GM19455 (cell line): ENCODE measurements around the gene YWHAG.
A peak's percentile ranks its signal among the peaks of the same experiment; 100 is the strongest.
"Not testable (repeated sequence)": the region's sequence is repeated elsewhere in the genome, so short reads cannot be mapped to it uniquely, and the experiment has no call there.

Source experiments
- ATAC-seq: cut with Tn5 transposase; IDR thresholded peaks from one replicate; pipeline ENCODE4 v1.9.1; 2021; ENCODE audit not compliant: unreplicated experiment

The YWHAG gene

DNA sequence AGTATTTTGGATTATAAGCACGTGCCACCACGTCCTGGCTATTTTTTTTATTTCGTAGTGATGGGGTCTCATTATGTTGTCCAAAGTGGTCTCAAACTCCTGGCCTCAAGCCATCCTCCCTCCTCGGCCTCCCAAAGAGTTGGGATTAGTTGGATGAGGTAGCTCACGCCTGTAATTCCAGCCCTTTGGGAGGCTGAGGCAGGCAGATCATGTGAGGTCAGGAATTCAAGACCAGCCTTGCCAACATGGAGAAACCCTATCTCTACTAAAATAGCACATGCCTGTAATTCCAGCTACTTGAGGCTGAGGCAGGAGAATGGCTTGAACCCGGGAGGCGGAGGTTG lies 21.8 kb upstream of the YWHAG start:
- no peak for ATAC-seq

DNA sequence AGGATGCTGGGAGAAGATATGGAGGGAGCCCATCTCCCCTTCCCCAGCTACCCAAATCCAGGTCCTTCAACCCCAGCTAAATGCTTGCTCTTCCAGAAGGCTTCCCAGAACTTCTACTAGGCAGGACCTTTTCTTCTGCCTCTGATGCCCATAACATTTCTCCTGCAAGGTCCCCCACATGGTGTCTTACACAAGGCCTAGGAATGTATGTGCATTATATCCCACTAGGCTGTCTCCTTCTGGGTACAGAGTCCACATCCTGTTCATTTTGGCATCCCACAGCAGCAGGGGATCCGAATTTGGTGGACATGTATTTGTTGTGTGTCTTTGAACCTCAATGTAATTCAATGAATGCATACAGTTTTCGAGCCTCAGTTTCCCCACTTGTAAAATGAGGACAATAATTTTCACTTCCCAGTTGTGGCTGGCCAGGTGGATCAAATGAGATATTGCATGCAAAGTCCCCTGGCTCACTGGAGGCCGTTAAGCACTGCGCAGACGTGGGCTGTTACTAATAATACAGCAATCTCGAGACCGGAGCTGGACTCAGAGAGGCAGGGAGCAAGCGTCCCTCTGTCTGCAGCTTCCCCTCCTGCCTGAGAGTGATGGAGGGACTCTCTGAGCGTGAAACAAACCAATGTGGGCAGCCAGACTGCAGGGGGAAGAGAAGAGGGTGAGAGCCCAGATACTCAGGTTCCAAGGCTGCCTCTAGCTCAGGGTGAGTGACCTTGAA lies 18.6 kb upstream of the YWHAG start:
- no peak for ATAC-seq

DNA sequence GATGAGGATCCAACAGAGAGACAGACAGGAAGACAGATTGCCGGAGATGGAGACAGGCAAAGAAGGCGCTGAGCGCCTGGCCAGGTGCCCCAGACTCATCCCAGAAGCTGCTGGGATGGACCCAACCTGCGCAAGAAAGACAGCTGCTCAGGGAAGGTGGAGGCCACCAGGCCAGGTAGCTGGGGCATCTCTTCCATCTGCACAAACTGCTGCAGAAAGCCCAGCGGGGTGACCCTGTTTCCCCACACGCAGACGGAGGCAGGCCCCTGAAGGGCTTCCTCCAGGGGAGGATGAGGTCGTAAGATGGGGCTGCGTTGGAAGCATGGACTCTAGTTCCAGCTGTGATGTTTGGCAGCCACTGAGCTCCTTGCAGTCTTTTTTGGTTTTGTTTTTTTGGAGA lies 16.5 kb upstream of the YWHAG start:
- ATAC-seq: no peak

DNA sequence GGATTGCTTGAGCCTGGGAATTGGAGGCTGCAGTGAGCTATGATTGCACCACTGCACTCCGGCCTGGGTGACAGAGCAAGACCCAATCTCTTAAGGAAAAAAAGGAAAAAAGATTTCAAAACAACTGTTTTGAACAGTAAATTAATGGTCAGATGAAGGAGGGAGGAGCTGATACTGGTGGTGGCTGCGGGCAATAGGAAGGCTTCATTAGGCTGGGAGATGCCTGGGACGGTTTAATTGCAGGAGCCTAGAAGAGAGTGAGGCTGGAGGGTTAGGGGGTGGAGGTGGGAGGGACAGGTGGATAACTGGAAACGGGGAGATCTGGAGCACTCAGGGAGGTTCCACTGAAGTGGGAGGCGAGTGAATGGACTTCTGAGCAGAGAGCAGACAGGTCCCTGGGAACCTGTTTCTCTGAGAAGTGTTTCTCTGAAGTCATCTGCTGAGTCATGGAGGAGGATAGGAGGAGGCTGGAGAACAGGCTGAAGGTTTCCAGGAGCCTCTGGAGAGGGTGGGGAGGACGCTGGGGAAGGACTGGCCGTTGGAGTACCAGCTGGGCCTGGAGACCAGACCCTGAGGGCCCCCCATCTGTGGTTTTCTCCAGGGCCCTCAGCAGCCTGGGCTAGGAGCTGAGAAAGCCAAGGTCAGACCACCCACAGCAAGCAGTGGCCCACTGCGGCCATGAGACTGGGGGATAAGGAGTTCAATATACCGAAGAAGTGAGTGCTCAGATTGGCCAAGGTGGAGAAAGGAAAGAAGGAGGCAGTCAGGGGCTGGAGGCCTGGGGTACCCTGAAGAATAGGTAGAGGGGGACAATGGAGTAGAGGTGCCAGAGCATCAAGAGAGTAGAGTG lies 14.4 kb upstream of the YWHAG start:
- no peak for ATAC-seq

GRCh38 chr7:76371396-76371795 lies 12.6 kb upstream of the YWHAG start:
- no peak for ATAC-seq

- no peak for ATAC-seq
These were observed 10.2 kb upstream of the YWHAG start for GRCh38 chr7:76369018-76369417.

- no peak for ATAC-seq
These were observed 9.4 kb upstream of the YWHAG start for GRCh38 chr7:76368190-76368589.

DNA sequence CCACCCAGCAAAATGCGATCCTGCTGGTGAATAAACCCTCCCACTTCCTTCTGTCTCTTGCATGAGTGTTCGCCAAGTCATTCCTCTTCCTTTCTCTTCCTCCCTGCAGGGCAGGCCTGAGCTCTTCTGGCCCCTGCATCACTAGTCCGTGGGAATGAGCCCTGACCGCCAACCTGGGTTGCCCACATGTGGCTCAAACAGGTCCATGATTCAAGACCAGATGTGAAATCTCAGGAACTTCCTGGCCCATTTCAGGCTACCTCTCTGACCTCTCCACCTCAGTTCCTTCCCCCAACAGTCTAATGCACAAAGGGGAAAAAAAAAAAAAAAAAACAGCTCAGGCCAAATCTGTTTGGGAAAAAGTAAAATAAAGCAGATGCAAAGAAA lies 5.4 kb upstream of the YWHAG start:
- ATAC-seq: no peak

- ATAC-seq: not testable (repeated sequence)
These were observed 5.0 kb upstream of the YWHAG start for GRCh38 chr7:76363754-76364153.

DNA sequence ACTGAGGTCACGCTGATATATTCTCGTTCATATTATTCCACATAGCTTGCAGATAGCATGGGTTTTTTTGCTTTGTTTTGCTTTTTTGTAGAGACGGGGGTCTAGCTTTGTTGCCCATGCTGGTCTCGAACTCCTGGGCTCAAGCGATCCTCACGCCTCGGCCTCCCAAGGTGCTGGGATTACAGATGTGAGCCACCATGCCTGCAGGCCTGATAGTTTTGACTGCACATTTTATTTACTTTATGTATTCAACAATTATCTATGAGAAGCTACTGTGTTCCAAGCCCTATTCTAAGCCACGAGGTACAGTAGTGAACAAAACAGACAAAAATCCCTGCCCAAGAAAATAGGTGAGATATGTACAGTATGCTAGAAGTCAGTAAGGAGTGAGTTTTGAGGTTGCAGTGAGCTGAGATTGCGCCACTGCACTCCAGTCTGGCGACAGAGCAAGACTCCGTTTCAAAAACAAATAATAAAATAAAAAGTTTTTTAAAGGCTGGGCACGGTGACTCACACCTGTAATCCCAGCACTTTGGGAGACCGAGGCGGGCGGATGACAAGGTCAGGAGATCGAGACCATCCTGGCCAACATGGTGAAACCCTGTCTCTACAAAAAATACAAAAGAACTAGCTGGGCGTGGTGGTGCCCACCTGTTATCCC lies 1.3 kb upstream of the YWHAG start:
- no peak for ATAC-seq

- peak; percentile 93 for ATAC-seq
These were observed 553 bp upstream of the YWHAG start for GRCh38 chr7:76359111-76359977.

DNA sequence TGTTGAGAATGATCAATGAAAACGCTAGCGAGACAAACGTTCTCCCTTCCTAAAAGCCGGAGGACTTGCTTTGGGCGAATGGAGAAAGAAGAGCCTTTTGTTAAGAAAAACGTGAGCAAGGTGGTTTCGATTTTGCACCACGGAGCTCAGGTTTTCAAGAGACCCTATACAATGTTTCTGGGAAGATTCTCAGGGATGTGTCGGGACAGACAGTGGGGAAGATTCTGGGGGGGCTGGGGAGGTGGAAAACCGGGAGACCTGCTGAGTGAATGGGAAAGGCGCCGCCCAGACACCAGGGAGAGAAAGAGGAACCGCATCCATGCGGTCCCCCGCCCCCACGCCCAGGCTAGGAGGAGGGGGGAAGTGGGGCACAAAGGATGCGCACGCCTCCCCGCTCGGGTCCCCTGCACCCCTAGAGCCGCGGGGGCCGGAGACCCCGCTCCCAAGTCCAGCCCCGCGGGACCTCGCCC lies 745 bp downstream of the YWHAG start:
- peak; percentile 28 for ATAC-seq

- ATAC-seq: no peak
These were observed 1.2 kb downstream of the YWHAG start for GRCh38 chr7:76357475-76358010.

- no peak for ATAC-seq
These were observed 2.0 kb downstream of the YWHAG start for GRCh38 chr7:76356823-76357222.

DNA sequence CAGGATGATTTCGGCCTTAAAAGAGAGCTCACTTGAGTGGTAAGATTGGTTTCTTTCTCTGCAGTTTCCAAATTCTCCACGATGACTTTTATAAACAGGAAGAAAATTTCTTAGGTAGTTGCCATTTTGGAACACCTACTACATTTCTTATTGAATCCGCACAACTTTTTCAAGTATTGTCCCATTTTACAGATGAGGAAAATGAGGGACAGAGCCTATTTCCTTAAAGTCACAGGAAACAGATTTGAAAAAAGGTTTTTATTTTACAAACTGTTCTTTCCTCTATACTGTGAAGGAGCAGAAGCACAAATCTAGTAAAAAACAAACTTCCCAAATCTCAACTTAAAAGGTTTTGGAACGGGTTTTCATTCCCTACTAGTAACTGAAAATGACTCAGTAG lies 2.7 kb downstream of the YWHAG start:
- no peak for ATAC-seq

DNA sequence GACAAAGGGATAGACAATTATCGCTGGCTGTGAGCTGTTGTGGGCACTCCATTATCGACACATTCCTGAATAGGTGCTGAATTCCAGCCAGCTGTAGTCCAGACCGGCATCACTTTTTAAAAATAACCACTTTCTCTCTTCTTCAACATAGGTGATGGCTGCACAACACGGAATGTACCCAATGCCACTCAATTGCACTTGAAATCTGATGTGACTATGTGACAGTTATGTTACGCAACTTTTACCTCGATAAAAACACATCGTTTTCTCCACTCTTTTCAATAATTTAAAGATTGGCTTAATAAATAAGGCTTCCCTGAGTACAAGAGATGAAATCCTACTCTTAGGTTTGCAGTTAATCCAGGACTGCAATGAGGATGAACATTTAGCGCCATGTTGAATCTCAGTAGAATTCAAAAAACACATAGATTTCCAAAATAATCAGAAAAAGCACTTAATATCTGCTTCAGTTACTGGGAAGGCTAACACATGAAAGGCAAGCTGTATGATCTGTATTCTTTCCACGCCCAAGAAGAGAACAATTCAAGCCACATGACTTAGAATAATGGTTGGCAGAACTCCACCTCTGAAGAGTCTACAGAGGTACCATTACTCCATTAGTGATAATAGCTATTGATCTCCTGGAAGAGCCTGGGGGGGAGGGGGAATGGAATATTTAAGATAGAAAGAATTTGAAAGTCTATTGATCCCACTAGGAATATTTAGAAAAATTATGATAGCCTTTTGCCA lies 3.6 kb downstream of the YWHAG start:
- ATAC-seq: no peak

DNA sequence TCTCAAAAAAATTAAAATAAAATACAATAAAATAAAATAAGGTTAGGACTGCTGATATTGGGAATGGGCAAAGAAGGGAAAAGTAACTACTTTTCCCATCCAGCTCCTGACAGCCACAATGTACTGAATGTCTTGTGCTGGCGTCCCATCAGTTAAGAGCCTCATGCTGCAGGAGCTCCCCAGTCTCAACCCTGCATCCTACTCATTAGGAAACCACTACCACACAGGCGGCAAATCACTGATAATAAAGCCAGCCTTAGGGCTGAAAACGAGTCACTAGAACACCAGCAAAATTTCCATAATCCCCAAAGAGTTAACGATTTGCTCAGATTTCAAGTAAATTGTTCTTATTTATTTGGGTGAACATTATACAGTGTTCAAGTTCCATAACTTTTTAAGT lies 4.3 kb downstream of the YWHAG start:
- no peak for ATAC-seq

GRCh38 chr7:76353744-76354143 lies 5.0 kb downstream of the YWHAG start:
- ATAC-seq: no peak

DNA sequence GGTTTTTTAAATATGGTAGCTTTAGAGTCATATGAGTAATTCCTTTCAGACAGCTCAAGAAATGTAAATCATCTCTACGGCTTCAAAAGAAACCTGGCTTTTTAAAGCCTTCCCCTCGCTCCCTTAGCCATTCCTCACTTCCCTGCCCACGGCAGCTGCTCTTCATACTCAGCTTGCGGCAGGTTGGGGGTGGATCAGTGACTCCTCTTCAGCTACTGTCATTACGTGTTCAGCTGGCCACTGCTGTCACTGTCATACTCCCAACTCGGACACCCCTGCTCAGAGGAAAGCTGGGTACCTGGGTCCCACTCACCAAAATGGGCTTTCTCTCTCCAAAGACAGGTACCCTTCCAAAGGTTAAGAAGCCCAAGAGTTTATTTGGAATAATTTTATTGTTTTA lies 6.6 kb downstream of the YWHAG start:
- no peak for ATAC-seq

DNA sequence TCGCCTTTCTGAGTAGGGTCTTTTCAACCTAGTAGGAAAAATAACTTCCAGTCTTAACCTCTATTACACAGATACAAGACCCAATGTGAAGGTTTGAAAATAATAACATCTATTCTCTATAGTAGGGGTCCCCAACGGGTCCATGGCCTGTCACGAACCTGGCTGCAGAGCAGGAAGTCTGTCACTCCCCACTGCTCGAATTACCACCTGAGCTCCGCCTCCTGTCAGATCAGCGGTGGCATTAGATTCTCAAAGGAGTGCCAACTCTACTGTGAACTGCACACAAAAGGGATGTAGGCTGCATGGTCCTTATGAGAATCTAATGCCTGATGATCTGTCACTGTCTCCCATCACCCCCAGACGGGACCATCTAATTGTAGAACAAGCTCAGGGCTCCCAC lies 7.4 kb downstream of the YWHAG start:
- ATAC-seq: no peak
